Right lobe of liver (tissue), 6 donors: ENCODE data around the gene RNF168. TPM values are rescaled to one million over a fixed set of nuclear protein-coding genes. Genes with fewer than 3 reads are reported as not detected.
"Not testable (repeated sequence)": the region's sequence is repeated elsewhere in the genome, so short reads cannot be mapped to it uniquely, and the experiment has no call there.

Experiments used
- ATAC-seq, 4 donors: fragments of 200-7000 bp; cut with Tn5 transposase; one replicate each; pipeline ENCODE4 v1.9.1; 2020; ENCODE audit warnings: mild to moderate bottlenecking in 4 of 4, moderate library complexity in 4 of 4
- DNase-seq, 3 donors: peaks; one replicate each; pipeline ENCODE4 v3.0.0-alpha.2; 2020
- H3K27ac ChIP-seq, 3 donors: fragments of 200-600 bp; one replicate each; pipeline ENCODE4 v1.8.0; 2022
- H3K27me3 ChIP-seq, 2 donors: fragments of 200-600 bp; one replicate each; pipeline ENCODE4 v1.8.0; 2022
- H3K36me3 ChIP-seq, 4 donors: fragments of 200-600 bp; sonication (generic) in 1 of 4; one replicate each; pipeline versions ENCODE4 v1.5.1 to v1.8.0; 2017 to 2022; ENCODE audit warnings: control low read depth in 1 of 4
- H3K4me1 ChIP-seq, 4 donors: fragments of 200-600 bp; sonication (generic) in 1 of 4; one replicate each; pipeline versions ENCODE4 v1.5.1 to v1.8.0; 2017 to 2022; ENCODE audit warnings: control low read depth in 1 of 4
- H3K4me3 ChIP-seq, 3 donors: fragments of 200-600 bp; one replicate each; pipeline ENCODE4 v1.8.0; 2022
- H3K9me3 ChIP-seq, 4 donors: fragments of 200-600 bp; sonication (generic) in 1 of 4; one replicate each; pipeline versions ENCODE4 v1.5.1 to v1.8.0; 2017 to 2022; ENCODE audit warnings: control low read depth in 1 of 4
- POLR2A ChIP-seq: fragments of 450-650 bp; IDR thresholded peaks from one replicate; pipeline ENCODE4 v1.6.1; 2017; ENCODE audit warnings: antibody characterized with exemption, mild to moderate bottlenecking
- WGBS: methylation state at CpG from one replicate; pipeline ENCODE4 v1.1.6; 2018; ENCODE audit warnings: low coverage, low lambda C conversion rate; ENCODE audit not compliant: insufficient coverage; ENCODE audit errors: missing lambda C conversion rate; 5-methylcytosine and 5-hydroxymethylcytosine counted together
- intact Hi-C, 2 donors: fragments of 100-400 bp; cut with DNase I; formaldehyde crosslinking; loops; one replicate each; pipeline versions ENCODE4 v1.11.2 to v1.14.1; 2022
- total RNA-seq, 6 experiments: library from RNA; depleted of rRNA in 2 of 6; stranded (reverse); fragments of >200 nt in 2 of 6; fragmentation: NEBNext Ultra II Directional in 3 of 6; extraction: Animal tissue kit (Norgen Biotek cat#: 25700) in 3 of 6; gene quantifications; one replicate each; pipeline versions ENCODE4 v1.1.0 to v1.2.4, GENCODE V29; 2016 to 2023
- TF ChIP-seq, protein P1 (sequence below), 4 donors: fragments of 200-600 bp in 3 of 4; fragments of 450-650 bp in 1 of 4; IDR thresholded peaks; one replicate each; pipeline versions ENCODE4 v1.5.1 to v1.8.0; 2016 to 2022; ENCODE audit warnings: antibody characterized with exemption in 4 of 4, mild to moderate bottlenecking in 2 of 4
- donor health status: DM: no; HTN: yes; CAD: no.
- donor health status: DM: no; HTN: no; CAD: no.
- donor health status: DM: no; HTN: no; CAD: no.
- donor health status: DM: no; HTN: yes; CAD: no.
- donor health status: DM: no; HTN: yes; CAD: no.

RNF168 gene
- total RNA-seq, 6 experiments from 2014 or later: 7.5 to 14.2 (median 11.4) TPM

DNA sequence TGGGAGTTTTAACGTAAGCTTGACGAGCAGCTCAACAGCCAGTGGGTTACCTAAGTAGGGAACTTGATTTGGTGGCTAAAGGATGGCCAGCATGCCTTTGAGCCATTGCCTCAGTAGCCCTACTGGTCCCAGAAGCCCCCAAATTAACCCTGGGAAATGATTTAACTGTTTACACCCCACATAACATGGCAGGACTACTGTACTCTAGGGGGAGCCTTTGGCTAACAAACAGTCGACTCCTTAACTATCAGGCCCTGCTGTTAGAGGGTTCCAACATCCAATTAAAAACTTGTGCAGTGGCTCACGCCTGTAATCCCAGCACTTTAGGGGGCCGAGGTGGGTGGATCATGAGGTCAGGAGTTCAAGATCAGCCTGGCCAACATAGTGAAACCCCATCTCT lies 21.0 kb upstream of the RNF168 start:
- Histone ChIP-seq H3K4me1 (no peaks in the 10 kb centered on the region), H3K27me3 (no peaks in the 10 kb centered on the region), H3K4me3 (no peak overlapping the region), H3K9me3 (peaks cover 0 to 13% (median 6%) of the 10 kb centered on the region in 4 donors), H3K27ac (no peak overlapping the region), H3K36me3 (no peaks in the 10 kb centered on the region)
- TF ChIP-seq, protein P1, sequence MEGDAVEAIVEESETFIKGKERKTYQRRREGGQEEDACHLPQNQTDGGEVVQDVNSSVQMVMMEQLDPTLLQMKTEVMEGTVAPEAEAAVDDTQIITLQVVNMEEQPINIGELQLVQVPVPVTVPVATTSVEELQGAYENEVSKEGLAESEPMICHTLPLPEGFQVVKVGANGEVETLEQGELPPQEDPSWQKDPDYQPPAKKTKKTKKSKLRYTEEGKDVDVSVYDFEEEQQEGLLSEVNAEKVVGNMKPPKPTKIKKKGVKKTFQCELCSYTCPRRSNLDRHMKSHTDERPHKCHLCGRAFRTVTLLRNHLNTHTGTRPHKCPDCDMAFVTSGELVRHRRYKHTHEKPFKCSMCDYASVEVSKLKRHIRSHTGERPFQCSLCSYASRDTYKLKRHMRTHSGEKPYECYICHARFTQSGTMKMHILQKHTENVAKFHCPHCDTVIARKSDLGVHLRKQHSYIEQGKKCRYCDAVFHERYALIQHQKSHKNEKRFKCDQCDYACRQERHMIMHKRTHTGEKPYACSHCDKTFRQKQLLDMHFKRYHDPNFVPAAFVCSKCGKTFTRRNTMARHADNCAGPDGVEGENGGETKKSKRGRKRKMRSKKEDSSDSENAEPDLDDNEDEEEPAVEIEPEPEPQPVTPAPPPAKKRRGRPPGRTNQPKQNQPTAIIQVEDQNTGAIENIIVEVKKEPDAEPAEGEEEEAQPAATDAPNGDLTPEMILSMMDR (IDR thresholded peaks at IDR 0.05): no peak
- ATAC-seq (no peak), DNase-seq (no peak)
- intact Hi-C loops: no loop called here
- 39% methylated on average over 5 of the region's 5 CpGs for WGBS

DNA sequence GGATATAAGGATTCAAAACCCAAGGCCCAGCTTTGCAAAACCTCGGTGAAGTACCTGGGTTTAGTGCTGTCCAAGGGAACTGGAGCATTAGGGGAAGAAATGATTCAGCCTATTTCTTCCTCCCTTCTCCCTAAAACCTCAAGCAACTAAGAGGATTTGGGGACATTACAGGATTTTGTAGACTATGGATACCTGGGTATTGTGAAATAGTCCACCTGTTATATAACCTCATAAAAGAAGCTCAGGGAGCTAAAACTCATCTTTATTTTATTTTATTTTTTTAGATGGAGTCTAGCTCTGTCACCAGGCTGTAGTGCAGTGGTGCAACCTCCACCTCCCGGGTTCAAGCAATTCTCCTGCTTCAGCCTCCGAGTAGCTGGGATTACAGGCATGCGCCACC lies 20.3 kb upstream of the RNF168 start:
- no peak for ATAC-seq
- no peaks in the 10 kb centered on the region for H3K27me3 ChIP-seq
- H3K4me1 ChIP-seq: no peaks in the 10 kb centered on the region
- intact Hi-C loops: no loop called here
- whole genome bisulfite sequencing: 89% methylated on average over 4 of the region's 4 CpGs
- peaks cover 0 to 16% (median 8%) of the 10 kb centered on the region in 4 donors for H3K9me3 ChIP-seq
- H3K4me3 ChIP-seq: no peak overlapping the region
- H3K36me3 ChIP-seq: no peaks in the 10 kb centered on the region
- H3K27ac ChIP-seq: no peak overlapping the region
- no peak for DNase-seq
- TF ChIP-seq POLR2A: no peak
- TF ChIP-seq, protein P1 (IDR thresholded peaks at IDR 0.05): no peak

DNA sequence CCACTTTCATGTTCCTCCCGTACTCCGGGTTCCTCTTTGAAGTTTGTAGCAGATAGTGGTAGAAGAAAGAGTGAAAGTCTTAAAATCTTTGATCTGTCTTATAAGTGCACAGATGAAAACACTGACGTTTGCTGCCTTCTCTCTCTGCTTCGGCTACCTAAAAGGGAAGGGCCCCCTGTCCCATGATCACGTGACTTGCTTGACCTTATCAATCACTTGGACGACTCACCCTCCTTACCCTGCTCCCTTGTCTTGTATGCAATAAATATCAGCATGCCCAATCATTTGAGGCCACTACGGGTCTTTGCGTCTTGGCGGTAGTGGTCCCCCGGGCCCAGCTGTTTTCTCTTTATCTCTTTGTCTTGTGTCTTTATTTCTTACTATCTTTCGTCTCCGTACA lies 17.7 kb upstream of the RNF168 start:
- H3K4me1 ChIP-seq, H3K27me3 ChIP-seq, DNase-seq, H3K36me3 ChIP-seq, intact Hi-C loops, H3K27ac ChIP-seq, ATAC-seq, H3K4me3 ChIP-seq: not testable (repeated sequence)
- WGBS: 64% methylated on average over 12 of the region's 12 CpGs
- H3K9me3 ChIP-seq: peaks cover 0 to 16% (median 9%) of the 10 kb centered on the region in 4 donors

DNA sequence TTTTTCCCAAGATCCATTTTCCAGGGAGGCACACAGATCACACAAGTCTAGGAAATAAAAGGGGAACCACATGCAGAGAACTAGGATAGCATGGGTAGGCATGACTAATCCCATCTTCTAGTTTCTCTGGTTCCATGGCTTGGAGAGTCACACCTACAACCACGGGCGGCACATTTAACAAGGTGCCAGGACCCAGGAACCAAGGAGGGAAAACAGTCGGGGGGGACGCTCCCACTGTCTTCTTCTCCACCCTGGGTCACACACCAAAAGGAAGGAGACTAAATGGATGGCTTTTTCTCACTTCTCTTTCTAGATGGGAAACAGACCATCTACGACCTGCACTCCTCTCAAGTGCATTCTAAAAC lies 16.1 kb upstream of the RNF168 start:
- DNase-seq: no peak
- TF ChIP-seq, protein P1 (IDR thresholded peaks at IDR 0.05): no peak
- no peak for TF ChIP-seq POLR2A
- Histone ChIP-seq H3K27me3 (no peaks in the 10 kb centered on the region), H3K4me1 (no peaks in the 10 kb centered on the region), H3K4me3 (no peak overlapping the region), H3K27ac (no peak overlapping the region), H3K36me3 (no peaks in the 10 kb centered on the region), H3K9me3 (peaks cover 0 to 16% (median 9%) of the 10 kb centered on the region in 4 donors)
- intact Hi-C loops: no loop called here
- 74% methylated on average over 3 of the region's 5 CpGs for WGBS
- no peak for ATAC-seq

DNA sequence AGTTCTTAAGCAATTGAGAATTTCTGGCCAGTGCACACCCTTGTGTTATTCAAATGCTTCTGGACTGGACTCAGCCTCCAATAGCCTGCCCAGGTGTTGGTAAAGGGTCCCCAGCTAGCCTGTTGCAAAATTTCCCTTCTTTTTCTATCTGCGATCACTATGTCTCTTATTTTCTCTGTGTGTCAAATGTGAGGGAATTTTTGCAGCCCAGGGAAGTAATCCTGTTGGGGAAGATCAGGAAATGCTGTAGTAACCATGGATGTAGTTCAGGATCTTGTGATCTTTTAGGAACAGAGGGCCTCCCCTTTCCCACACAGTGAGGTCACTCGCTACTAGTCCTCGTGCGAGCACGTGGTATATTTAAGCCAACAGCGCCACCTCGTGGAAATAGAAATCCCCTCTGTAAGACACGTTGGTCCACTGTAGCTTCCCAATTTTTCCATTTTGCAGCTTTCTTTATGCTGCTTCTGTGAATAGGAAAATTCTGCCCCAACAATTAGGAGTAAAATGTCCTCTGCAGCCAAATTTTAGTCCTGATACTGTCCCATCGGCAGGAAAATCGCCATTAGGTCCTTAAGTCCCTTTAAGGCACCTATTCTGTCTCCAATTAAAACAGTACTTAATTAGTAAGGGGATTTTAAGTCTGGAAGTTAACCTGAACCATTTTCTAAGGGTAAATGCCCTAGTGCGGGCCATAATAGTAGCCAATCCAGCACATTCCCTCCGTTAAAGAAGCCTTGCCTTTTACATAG lies 15.6 kb upstream of the RNF168 start:
- 26% methylated on average over 12 of the region's 12 CpGs for WGBS
- no peak overlapping the region for H3K4me3 ChIP-seq
- no peaks in the 10 kb centered on the region for H3K36me3 ChIP-seq
- no peaks in the 10 kb centered on the region for H3K27me3 ChIP-seq
- DNase-seq (peak in 2 of 3 donors; percentile 32 to 63), ATAC-seq (peak; percentile 63 to 82 (median 72))
- intact Hi-C loops: no loop called here
- H3K27ac ChIP-seq: no peak overlapping the region
- H3K9me3 ChIP-seq: peaks cover 0 to 16% (median 9%) of the 10 kb centered on the region in 4 donors
- no peaks in the 10 kb centered on the region for H3K4me1 ChIP-seq
- TF ChIP-seq POLR2A: no peak
- TF ChIP-seq, protein P1 (IDR thresholded peaks at IDR 0.05): peak; percentile 39 to 57 (median 49)
